SKM-1 (cell line): ENCODE results near the gene FRAS1.
"Not testable (repeated sequence)": the region's sequence is repeated elsewhere in the genome, so short reads cannot be mapped to it uniquely, and the experiment has no call there.

Experiments used
- DNase-seq: peaks from one replicate; lab custom pipeline; 2025; ENCODE audit not compliant: unreplicated experiment; lab: John Stamatoyannopoulos, UW

FRAS1 gene

GRCh38 chr4:78165758-78166157, 108.6 kb downstream of the FRAS1 start:
- no peak for DNase-seq

- DNase-seq, result no peak
These were observed 109.5 kb downstream of the FRAS1 start for GRCh38 chr4:78166622-78167021.

- no peak for DNase-seq
These were observed 110.4 kb downstream of the FRAS1 start for GRCh38 chr4:78167510-78167909.

- no peak for DNase-seq
These were observed 110.9 kb downstream of the FRAS1 start for GRCh38 chr4:78168029-78168428.

- DNase-seq, result no peak
These were observed 112.6 kb downstream of the FRAS1 start for GRCh38 chr4:78169728-78170127.

- DNase-seq, result no peak
These were observed 114.4 kb downstream of the FRAS1 start for GRCh38 chr4:78171482-78171881.

GRCh38 chr4:78174891-78175290, 117.8 kb downstream of the FRAS1 start:
- no peak for DNase-seq

- DNase-seq, result no peak
These were observed 122.1 kb downstream of the FRAS1 start for GRCh38 chr4:78179196-78179595.

GRCh38 chr4:78181681-78182234, 124.6 kb downstream of the FRAS1 start:
- not testable (repeated sequence) for DNase-seq

GRCh38 chr4:78184584-78184983, 127.5 kb downstream of the FRAS1 start:
- DNase-seq, result no peak

- DNase-seq, result no peak
These were observed 128.0 kb downstream of the FRAS1 start for GRCh38 chr4:78185117-78185516.

GRCh38 chr4:78186597-78187543, 129.7 kb downstream of the FRAS1 start:
- no peak for DNase-seq

- DNase-seq, result no peak
These were observed 132.9 kb downstream of the FRAS1 start for GRCh38 chr4:78190068-78190467.

GRCh38 chr4:78190595-78190994, 133.5 kb downstream of the FRAS1 start:
- no peak for DNase-seq

GRCh38 chr4:78197947-78198346, 140.8 kb downstream of the FRAS1 start:
- DNase-seq, result no peak

GRCh38 chr4:78199984-78200383, 142.9 kb downstream of the FRAS1 start:
- DNase-seq, result no peak

- DNase-seq, result no peak
These were observed 143.8 kb downstream of the FRAS1 start for GRCh38 chr4:78200949-78201348.

- no peak for DNase-seq
These were observed 147.1 kb downstream of the FRAS1 start for GRCh38 chr4:78204176-78204575.

GRCh38 chr4:78205591-78205990, 148.5 kb downstream of the FRAS1 start:
- DNase-seq, result no peak

- no peak for DNase-seq
These were observed 150.4 kb downstream of the FRAS1 start for GRCh38 chr4:78207541-78207940.

- DNase-seq, result no peak
These were observed 150.8 kb downstream of the FRAS1 start for GRCh38 chr4:78207951-78208350.

GRCh38 chr4:78208896-78209295, 151.8 kb downstream of the FRAS1 start:
- not testable (repeated sequence) for DNase-seq
